ENCODE measurements around the gene CUL4B. TPM values are rescaled to one million over a fixed set of nuclear protein-coding genes. Genes with fewer than 3 reads are reported as not detected.

CUL4B gene
- total and polyA plus RNA-seq, 2 experiments from 2014 or later = 12.7 to 42.9 TPM

DNA sequence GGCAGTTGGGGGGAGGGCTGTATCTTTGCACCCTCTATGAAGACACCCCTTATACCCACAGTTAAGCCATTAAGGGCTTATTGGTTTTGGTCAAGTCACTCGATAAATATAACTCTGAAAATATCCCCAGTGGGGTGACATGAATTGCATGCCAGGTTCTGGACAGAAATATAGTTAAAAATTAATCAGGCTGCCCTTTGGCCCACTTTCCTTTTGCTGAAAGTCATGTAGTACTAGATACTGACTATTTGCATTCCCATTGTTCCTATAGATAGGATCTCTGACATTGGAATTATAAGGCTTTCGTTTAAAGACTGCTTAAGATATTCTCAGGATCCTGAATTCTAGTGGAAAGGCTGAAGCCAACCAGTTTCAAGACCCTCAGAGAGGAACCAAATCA lies 48.1 kb downstream of the CUL4B start:
- Histone ChIP-seq H2AFZ (no peak overlapping the region), H4K20me1 (replicated peaks; ENCODE audit: insufficient read depth) (no peaks in the 10 kb centered on the region), H3K36me3 (ENCODE audit: insufficient read depth) (no peaks in the 10 kb centered on the region), H3K4me2 (no peak overlapping the region), H3K9me2 (ENCODE audit: insufficient read depth) (no peaks in the 10 kb centered on the region), H3K79me2 (replicated peaks; ENCODE audit: insufficient read depth) (no peaks in the 10 kb centered on the region), H3K4me1 (ENCODE audit: insufficient read depth) (peaks cover 4% of the 10 kb centered on the region; the same call in 1 of the 2 replicates), H3K4me3 (no peak overlapping the region), H3F3A (replicated peaks; ENCODE audit: low read depth) (no peaks in the 10 kb centered on the region), H3K27ac (ENCODE audit: low read depth) (no peak overlapping the region), H3K27me3 (ENCODE audit: insufficient read depth) (no peaks in the 10 kb centered on the region)
- no peaks in the 10 kb centered on the region for H3K9me3 Mint-ChIP-seq
- no peak overlapping the region for H3K27ac Mint-ChIP-seq
- peaks cover 4% of the 10 kb centered on the region for H3K27me3 Mint-ChIP-seq (ENCODE audit: insufficient read depth, low read depth, poor library complexity)
- peaks cover 4% of the 10 kb centered on the region; the same call in 2 of the 3 replicates for H3K4me1 Mint-ChIP-seq
- ATAC-seq = no peak
- no peak for TF ChIP-seq EZH2 (IDR thresholded peaks at IDR 0.05; ENCODE audit: low read depth, unreplicated experiment)
- H3K4me3 Mint-ChIP-seq = no peak overlapping the region
- H3K36me3 Mint-ChIP-seq (ENCODE audit: low read depth) = no peaks in the 10 kb centered on the region
- no peak for DNase-seq (ENCODE audit: low spot score)

DNA sequence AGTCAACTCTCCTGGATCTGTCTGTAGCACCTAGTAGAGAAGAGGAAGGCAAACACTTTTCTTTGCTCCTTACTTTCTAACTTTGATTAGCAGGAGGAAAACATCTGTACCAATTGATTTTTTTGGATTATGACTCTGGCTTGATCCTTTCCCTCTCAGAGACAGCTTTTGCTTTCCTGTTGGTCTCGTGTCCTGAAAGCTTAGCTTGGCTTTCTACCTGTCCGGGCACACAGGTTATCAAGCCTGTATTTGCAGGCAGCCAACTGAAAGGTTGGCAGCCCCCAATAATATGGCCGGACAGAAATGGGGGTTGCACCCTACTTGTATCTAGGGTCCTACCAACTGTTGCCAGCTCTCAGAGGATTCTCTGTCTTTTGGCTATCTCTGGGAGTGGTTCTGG lies 48.5 kb downstream of the CUL4B start:
- no peaks in the 10 kb centered on the region for H3K36me3 ChIP-seq (ENCODE audit: insufficient read depth)
- no peak overlapping the region for H2AFZ ChIP-seq
- Mint-ChIP-seq H3K4me1 (peaks cover 4% of the 10 kb centered on the region; the same call in 2 of the 3 replicates), H3K9me3 (no peaks in the 10 kb centered on the region), H3K36me3 (ENCODE audit: low read depth) (no peaks in the 10 kb centered on the region), H3K4me3 (no peak overlapping the region), H3K27ac (no peak overlapping the region), H3K27me3 (ENCODE audit: insufficient read depth, low read depth, poor library complexity) (peaks cover 4% of the 10 kb centered on the region)
- H3K4me2 ChIP-seq = no peak overlapping the region
- no peaks in the 10 kb centered on the region for H3F3A ChIP-seq (replicated peaks; ENCODE audit: low read depth)
- H3K79me2 ChIP-seq (replicated peaks; ENCODE audit: insufficient read depth) = no peaks in the 10 kb centered on the region
- H3K9me2 ChIP-seq (ENCODE audit: insufficient read depth) = no peaks in the 10 kb centered on the region
- no peak for DNase-seq (ENCODE audit: low spot score)
- no peak for ATAC-seq
- no peaks in the 10 kb centered on the region for H4K20me1 ChIP-seq (replicated peaks; ENCODE audit: insufficient read depth)
- no peak overlapping the region for H3K27ac ChIP-seq (ENCODE audit: low read depth)
- H3K27me3 ChIP-seq (ENCODE audit: insufficient read depth) = no peaks in the 10 kb centered on the region
- peaks cover 4% of the 10 kb centered on the region; the same call in 1 of the 2 replicates for H3K4me1 ChIP-seq (ENCODE audit: insufficient read depth)
- no peak overlapping the region for H3K4me3 ChIP-seq
- TF ChIP-seq NANOG (IDR thresholded peaks at IDR 0.05; ENCODE audit: borderline replicate concordance) (no peak), ZNF114 (CRISPR knock-in tag; IDR thresholded peaks at IDR 0.05) (no peak), JUNB (IDR thresholded peaks at IDR 0.05; ENCODE audit: unreplicated experiment) (no peak), POLR2AphosphoS5 (IDR thresholded peaks at IDR 0.05; ENCODE audit: low read depth) (no peak), EZH2 (IDR thresholded peaks at IDR 0.05; ENCODE audit: low read depth, unreplicated experiment) (no peak), CREB1 (CRISPR knock-in tag; IDR thresholded peaks at IDR 0.05; ENCODE audit: low read depth) (no peak), ZNF331 (CRISPR knock-in tag; IDR thresholded peaks at IDR 0.05; ENCODE audit: low read depth) (no peak), EZH2phosphoT487 (IDR thresholded peaks at IDR 0.05; ENCODE audit: unreplicated experiment) (no peak), STAT1 (IDR thresholded peaks at IDR 0.05; ENCODE audit: unreplicated experiment) (no peak)
- TF ChIP-seq, protein P1, sequence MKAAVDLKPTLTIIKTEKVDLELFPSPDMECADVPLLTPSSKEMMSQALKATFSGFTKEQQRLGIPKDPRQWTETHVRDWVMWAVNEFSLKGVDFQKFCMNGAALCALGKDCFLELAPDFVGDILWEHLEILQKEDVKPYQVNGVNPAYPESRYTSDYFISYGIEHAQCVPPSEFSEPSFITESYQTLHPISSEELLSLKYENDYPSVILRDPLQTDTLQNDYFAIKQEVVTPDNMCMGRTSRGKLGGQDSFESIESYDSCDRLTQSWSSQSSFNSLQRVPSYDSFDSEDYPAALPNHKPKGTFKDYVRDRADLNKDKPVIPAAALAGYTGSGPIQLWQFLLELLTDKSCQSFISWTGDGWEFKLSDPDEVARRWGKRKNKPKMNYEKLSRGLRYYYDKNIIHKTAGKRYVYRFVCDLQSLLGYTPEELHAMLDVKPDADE (IDR thresholded peaks at IDR 0.05) = no peak
- TF ChIP-seq, protein P2, sequence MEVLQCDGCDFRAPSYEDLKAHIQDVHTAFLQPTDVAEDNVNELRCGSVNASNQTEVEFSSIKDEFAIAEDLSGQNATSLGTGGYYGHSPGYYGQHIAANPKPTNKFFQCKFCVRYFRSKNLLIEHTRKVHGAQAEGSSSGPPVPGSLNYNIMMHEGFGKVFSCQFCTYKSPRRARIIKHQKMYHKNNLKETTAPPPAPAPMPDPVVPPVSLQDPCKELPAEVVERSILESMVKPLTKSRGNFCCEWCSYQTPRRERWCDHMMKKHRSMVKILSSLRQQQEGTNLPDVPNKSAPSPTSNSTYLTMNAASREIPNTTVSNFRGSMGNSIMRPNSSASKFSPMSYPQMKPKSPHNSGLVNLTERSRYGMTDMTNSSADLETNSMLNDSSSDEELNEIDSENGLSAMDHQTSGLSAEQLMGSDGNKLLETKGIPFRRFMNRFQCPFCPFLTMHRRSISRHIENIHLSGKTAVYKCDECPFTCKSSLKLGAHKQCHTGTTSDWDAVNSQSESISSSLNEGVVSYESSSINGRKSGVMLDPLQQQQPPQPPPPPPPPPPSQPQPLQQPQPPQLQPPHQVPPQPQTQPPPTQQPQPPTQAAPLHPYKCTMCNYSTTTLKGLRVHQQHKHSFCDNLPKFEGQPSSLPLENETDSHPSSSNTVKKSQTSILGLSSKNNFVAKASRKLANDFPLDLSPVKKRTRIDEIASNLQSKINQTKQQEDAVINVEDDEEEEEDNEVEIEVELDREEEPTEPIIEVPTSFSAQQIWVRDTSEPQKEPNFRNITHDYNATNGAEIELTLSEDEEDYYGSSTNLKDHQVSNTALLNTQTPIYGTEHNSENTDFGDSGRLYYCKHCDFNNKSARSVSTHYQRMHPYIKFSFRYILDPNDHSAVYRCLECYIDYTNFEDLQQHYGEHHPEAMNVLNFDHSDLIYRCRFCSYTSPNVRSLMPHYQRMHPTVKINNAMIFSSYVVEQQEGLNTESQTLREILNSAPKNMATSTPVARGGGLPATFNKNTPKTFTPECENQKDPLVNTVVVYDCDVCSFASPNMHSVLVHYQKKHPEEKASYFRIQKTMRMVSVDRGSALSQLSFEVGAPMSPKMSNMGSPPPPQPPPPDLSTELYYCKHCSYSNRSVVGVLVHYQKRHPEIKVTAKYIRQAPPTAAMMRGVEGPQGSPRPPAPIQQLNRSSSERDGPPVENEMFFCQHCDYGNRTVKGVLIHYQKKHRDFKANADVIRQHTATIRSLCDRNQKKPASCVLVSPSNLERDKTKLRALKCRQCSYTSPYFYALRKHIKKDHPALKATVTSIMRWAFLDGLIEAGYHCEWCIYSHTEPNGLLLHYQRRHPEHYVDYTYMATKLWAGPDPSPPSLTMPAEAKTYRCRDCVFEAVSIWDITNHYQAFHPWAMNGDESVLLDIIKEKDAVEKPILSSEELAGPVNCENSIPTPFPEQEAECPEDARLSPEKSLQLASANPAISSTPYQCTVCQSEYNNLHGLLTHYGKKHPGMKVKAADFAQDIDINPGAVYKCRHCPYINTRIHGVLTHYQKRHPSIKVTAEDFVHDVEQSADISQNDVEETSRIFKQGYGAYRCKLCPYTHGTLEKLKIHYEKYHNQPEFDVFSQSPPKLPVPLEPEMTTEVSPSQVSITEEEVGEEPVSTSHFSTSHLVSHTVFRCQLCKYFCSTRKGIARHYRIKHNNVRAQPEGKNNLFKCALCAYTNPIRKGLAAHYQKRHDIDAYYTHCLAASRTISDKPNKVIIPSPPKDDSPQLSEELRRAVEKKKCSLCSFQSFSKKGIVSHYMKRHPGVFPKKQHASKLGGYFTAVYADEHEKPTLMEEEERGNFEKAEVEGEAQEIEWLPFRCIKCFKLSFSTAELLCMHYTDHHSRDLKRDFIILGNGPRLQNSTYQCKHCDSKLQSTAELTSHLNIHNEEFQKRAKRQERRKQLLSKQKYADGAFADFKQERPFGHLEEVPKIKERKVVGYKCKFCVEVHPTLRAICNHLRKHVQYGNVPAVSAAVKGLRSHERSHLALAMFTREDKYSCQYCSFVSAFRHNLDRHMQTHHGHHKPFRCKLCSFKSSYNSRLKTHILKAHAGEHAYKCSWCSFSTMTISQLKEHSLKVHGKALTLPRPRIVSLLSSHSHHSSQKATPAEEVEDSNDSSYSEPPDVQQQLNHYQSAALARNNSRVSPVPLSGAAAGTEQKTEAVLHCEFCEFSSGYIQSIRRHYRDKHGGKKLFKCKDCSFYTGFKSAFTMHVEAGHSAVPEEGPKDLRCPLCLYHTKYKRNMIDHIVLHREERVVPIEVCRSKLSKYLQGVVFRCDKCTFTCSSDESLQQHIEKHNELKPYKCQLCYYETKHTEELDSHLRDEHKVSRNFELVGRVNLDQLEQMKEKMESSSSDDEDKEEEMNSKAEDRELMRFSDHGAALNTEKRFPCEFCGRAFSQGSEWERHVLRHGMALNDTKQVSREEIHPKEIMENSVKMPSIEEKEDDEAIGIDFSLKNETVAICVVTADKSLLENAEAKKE (CRISPR knock-in tag; IDR thresholded peaks at IDR 0.05) = no peak
- TF ChIP-seq, protein P3, sequence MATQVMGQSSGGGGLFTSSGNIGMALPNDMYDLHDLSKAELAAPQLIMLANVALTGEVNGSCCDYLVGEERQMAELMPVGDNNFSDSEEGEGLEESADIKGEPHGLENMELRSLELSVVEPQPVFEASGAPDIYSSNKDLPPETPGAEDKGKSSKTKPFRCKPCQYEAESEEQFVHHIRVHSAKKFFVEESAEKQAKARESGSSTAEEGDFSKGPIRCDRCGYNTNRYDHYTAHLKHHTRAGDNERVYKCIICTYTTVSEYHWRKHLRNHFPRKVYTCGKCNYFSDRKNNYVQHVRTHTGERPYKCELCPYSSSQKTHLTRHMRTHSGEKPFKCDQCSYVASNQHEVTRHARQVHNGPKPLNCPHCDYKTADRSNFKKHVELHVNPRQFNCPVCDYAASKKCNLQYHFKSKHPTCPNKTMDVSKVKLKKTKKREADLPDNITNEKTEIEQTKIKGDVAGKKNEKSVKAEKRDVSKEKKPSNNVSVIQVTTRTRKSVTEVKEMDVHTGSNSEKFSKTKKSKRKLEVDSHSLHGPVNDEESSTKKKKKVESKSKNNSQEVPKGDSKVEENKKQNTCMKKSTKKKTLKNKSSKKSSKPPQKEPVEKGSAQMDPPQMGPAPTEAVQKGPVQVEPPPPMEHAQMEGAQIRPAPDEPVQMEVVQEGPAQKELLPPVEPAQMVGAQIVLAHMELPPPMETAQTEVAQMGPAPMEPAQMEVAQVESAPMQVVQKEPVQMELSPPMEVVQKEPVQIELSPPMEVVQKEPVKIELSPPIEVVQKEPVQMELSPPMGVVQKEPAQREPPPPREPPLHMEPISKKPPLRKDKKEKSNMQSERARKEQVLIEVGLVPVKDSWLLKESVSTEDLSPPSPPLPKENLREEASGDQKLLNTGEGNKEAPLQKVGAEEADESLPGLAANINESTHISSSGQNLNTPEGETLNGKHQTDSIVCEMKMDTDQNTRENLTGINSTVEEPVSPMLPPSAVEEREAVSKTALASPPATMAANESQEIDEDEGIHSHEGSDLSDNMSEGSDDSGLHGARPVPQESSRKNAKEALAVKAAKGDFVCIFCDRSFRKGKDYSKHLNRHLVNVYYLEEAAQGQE (IDR thresholded peaks at IDR 0.05; ENCODE audit: unreplicated experiment) = no peak

All from GM23338 (cell line).